RWPE1 (cell line): ENCODE results near the gene CTIF.

ENCODE experiments used
- CTCF ChIA-PET: fragments of 350-600 bp; sonication (Branson Sonifier 250); formaldehyde crosslinking; extraction: SDS; loops from one replicate; lab custom pipeline; 2021; lab: Yijun Ruan, JAX
- POLR2A ChIA-PET: fragments of 400-600 bp; formaldehyde crosslinking; extraction: SDS; loops from one replicate; lab custom pipeline; 2020; ENCODE audit warnings: antibody characterized with exemption; ENCODE audit not compliant: low non-redundant PET; lab: Yijun Ruan, JAX
- DNase-seq: peaks from one replicate; pipeline ENCODE4 v3.0.0; 2012; ENCODE audit warnings: low spot score
- H3K27ac ChIP-seq: fragments of 450-650 bp; 2 replicates; pipeline ENCODE4 v1.5.1; 2017
- CTCF ChIP-seq: fragments of 450-650 bp; conservative IDR thresholded peaks from 2 replicates; pipeline ENCODE4 v1.5.1; 2017; ENCODE audit warnings: low read depth, mild to moderate bottlenecking

The CTIF gene

GRCh38 chr18:48569915-48570264 lies 31.1 kb downstream of the CTIF start:
- POLR2A ChIA-PET, result no interaction called here
- TF ChIP-seq CTCF, result no peak
- CTCF ChIA-PET, result no interaction called here
- DNase-seq, result no peak
- H3K27ac ChIP-seq, result no peak overlapping the region

- POLR2A ChIA-PET, result no interaction called here
- DNase-seq, result no peak
- H3K27ac ChIP-seq, result no peak overlapping the region
- no peak for TF ChIP-seq CTCF
- CTCF ChIA-PET, result no interaction called here
These were observed 31.5 kb downstream of the CTIF start for GRCh38 chr18:48570313-48570712.

- POLR2A ChIA-PET, result no interaction called here
- no peak for TF ChIP-seq CTCF
- no peak overlapping the region for H3K27ac ChIP-seq
- CTCF ChIA-PET, result no interaction called here
- DNase-seq, result no peak
These were observed 33.0 kb downstream of the CTIF start for GRCh38 chr18:48571639-48572384.

GRCh38 chr18:48572402-48573126 lies 33.7 kb downstream of the CTIF start:
- ChIA-PET POLR2A (no interaction called here), CTCF (no interaction called here)
- no peak overlapping the region for H3K27ac ChIP-seq
- no peak for DNase-seq
- no peak for TF ChIP-seq CTCF

- POLR2A ChIA-PET, result no interaction called here
- CTCF ChIA-PET, result no interaction called here
- no peak for DNase-seq
- H3K27ac ChIP-seq, result no peak overlapping the region
- TF ChIP-seq CTCF, result no peak
These were observed 34.9 kb downstream of the CTIF start for GRCh38 chr18:48573632-48574283.

GRCh38 chr18:48574667-48575300 lies 36.0 kb downstream of the CTIF start:
- DNase-seq, result no peak
- ChIA-PET POLR2A (no interaction called here), CTCF (no interaction called here)
- H3K27ac ChIP-seq, result no peak overlapping the region
- no peak for TF ChIP-seq CTCF
